ENCODE results near the gene CHSY1. TPM values are rescaled to one million over a fixed set of nuclear protein-coding genes. Genes with fewer than 3 reads are reported as not detected.

CHSY1 gene
- total and polyA plus RNA-seq, 5 donors from 2014 or later = 2.4 to 24.8 (median 2.8) TPM

GRCh38 chr15:101275018-101275417 is 23.2 kb upstream of the CHSY1 start:
- no peak for ATAC-seq (ENCODE audit: low read depth in 2 of 2)

GRCh38 chr15:101273534-101273933 is 21.7 kb upstream of the CHSY1 start:
- H3K27ac Mint-ChIP-seq = peak overlapping the region in 2 of 3 donors; percentile 6 to 40
- H3K36me3 Mint-ChIP-seq = peaks cover 53% of the 10 kb centered on the region
- DNase-seq (no peak), ATAC-seq (ENCODE audit: low read depth in 2 of 2) (no peak)
- Histone ChIP-seq H3K36me3 (ENCODE audit: control insufficient read depth, insufficient read depth, low read length) (peaks cover 49% of the 10 kb centered on the region), H3K27ac (ENCODE audit: insufficient read depth, low read length, poor library complexity, severe bottlenecking) (no peak overlapping the region), H3K4me3 (ENCODE audit: low read depth, low read length) (no peak overlapping the region), H3K27me3 (ENCODE audit: control insufficient read depth, insufficient read depth, low read length) (no peaks in the 10 kb centered on the region), H3K9me3 (ENCODE audit: control insufficient read depth in 2 of 2, low read length in 2 of 2) (no peaks in the 10 kb centered on the region), H3K4me1 (ENCODE audit: control insufficient read depth, insufficient read depth, low read length, poor library complexity, severe bottlenecking) (peaks cover 15% of the 10 kb centered on the region)
- H3K27me3 Mint-ChIP-seq = peaks cover 4% of the 10 kb centered on the region
- H3K9me3 Mint-ChIP-seq = peaks cover 0 to 2% (median 0%) of the 10 kb centered on the region in 7 donors
- H3K4me3 Mint-ChIP-seq = peak overlapping the region in 1 of 4 donors; percentile 32
- peaks cover 9 to 36% (median 21%) of the 10 kb centered on the region in 4 donors for H3K4me1 Mint-ChIP-seq

More at GRCh38 chr15:101275018-101275417, 23.2 kb upstream of the CHSY1 start:
- H3K9me3 ChIP-seq (ENCODE audit: control insufficient read depth in 2 of 2, low read length in 2 of 2) = no peaks in the 10 kb centered on the region
- no peaks in the 10 kb centered on the region for H3K27me3 ChIP-seq (ENCODE audit: control insufficient read depth, insufficient read depth, low read length)
- Mint-ChIP-seq H3K27me3 (peaks cover 4% of the 10 kb centered on the region), H3K4me1 (peaks cover 9 to 36% (median 23%) of the 10 kb centered on the region in 4 donors), H3K9me3 (peaks cover 0 to 2% (median 0%) of the 10 kb centered on the region in 7 donors), H3K4me3 (peak overlapping the region; percentile 47 to 97 (median 82)), H3K36me3 (peaks cover 42% of the 10 kb centered on the region), H3K27ac (peak overlapping the region in 1 of 3 donors; percentile 24)
- DNase-seq = peak in 1 of 3 donors; percentile 57
- peaks cover 50% of the 10 kb centered on the region for H3K36me3 ChIP-seq (ENCODE audit: control insufficient read depth, insufficient read depth, low read length)
- H3K4me1 ChIP-seq (ENCODE audit: control insufficient read depth, insufficient read depth, low read length, poor library complexity, severe bottlenecking) = peaks cover 15% of the 10 kb centered on the region
- peak overlapping the region; percentile 34 for H3K27ac ChIP-seq (ENCODE audit: insufficient read depth, low read length, poor library complexity, severe bottlenecking)
- H3K4me3 ChIP-seq (ENCODE audit: low read depth, low read length) = peak overlapping the region; percentile 11

GRCh38 chr15:101272584-101272983 is 20.7 kb upstream of the CHSY1 start:
- no peak overlapping the region for H3K27ac Mint-ChIP-seq
- H3K9me3 Mint-ChIP-seq = peaks cover 0 to 2% (median 0%) of the 10 kb centered on the region in 7 donors
- H3K4me3 Mint-ChIP-seq = no peak overlapping the region
- H3K36me3 Mint-ChIP-seq = peaks cover 53% of the 10 kb centered on the region
- DNase-seq = no peak
- H3K4me1 ChIP-seq (ENCODE audit: control insufficient read depth, insufficient read depth, low read length, poor library complexity, severe bottlenecking) = peaks cover 11% of the 10 kb centered on the region
- H3K27me3 Mint-ChIP-seq = peaks cover 4% of the 10 kb centered on the region
- H3K27me3 ChIP-seq (ENCODE audit: control insufficient read depth, insufficient read depth, low read length) = no peaks in the 10 kb centered on the region
- no peaks in the 10 kb centered on the region for H3K9me3 ChIP-seq (ENCODE audit: control insufficient read depth in 2 of 2, low read length in 2 of 2)
- H3K36me3 ChIP-seq (ENCODE audit: control insufficient read depth, insufficient read depth, low read length) = peaks cover 49% of the 10 kb centered on the region
- ATAC-seq (ENCODE audit: low read depth in 2 of 2) = no peak
- peaks cover 9 to 28% (median 18%) of the 10 kb centered on the region in 4 donors for H3K4me1 Mint-ChIP-seq
- no peak overlapping the region for H3K27ac ChIP-seq (ENCODE audit: insufficient read depth, low read length, poor library complexity, severe bottlenecking)
- no peak overlapping the region for H3K4me3 ChIP-seq (ENCODE audit: low read depth, low read length)

- Histone ChIP-seq H3K27me3 (ENCODE audit: control insufficient read depth, insufficient read depth, low read length) (no peaks in the 10 kb centered on the region), H3K36me3 (ENCODE audit: control insufficient read depth, insufficient read depth, low read length) (peaks cover 44% of the 10 kb centered on the region), H3K4me3 (ENCODE audit: low read depth, low read length) (no peak overlapping the region), H3K27ac (ENCODE audit: insufficient read depth, low read length, poor library complexity, severe bottlenecking) (no peak overlapping the region), H3K9me3 (ENCODE audit: control insufficient read depth in 2 of 2, low read length in 2 of 2) (no peaks in the 10 kb centered on the region), H3K4me1 (ENCODE audit: control insufficient read depth, insufficient read depth, low read length, poor library complexity, severe bottlenecking) (no peaks in the 10 kb centered on the region)
- no peak for DNase-seq
- Mint-ChIP-seq H3K36me3 (peaks cover 49% of the 10 kb centered on the region), H3K27me3 (no peaks in the 10 kb centered on the region), H3K4me3 (no peak overlapping the region), H3K4me1 (peaks cover 0 to 6% (median 3%) of the 10 kb centered on the region in 4 donors), H3K27ac (peak overlapping the region in 1 of 3 donors; percentile 48), H3K9me3 (no peaks in the 10 kb centered on the region)
- ATAC-seq (ENCODE audit: low read depth in 2 of 2) = no peak
These were observed 17.8 kb upstream of the CHSY1 start for GRCh38 chr15:101269479-101270223.

- Mint-ChIP-seq H3K4me3 (no peak overlapping the region), H3K36me3 (peaks cover 28% of the 10 kb centered on the region), H3K4me1 (peaks cover 0 to 3% (median 0%) of the 10 kb centered on the region in 4 donors), H3K9me3 (no peaks in the 10 kb centered on the region), H3K27ac (no peak overlapping the region), H3K27me3 (peaks cover 10% of the 10 kb centered on the region)
- no peak for ATAC-seq (ENCODE audit: low read depth in 2 of 2)
- Histone ChIP-seq H3K27ac (ENCODE audit: insufficient read depth, low read length, poor library complexity, severe bottlenecking) (no peak overlapping the region), H3K4me1 (ENCODE audit: control insufficient read depth, insufficient read depth, low read length, poor library complexity, severe bottlenecking) (no peaks in the 10 kb centered on the region), H3K4me3 (ENCODE audit: low read depth, low read length) (no peak overlapping the region), H3K27me3 (ENCODE audit: control insufficient read depth, insufficient read depth, low read length) (no peaks in the 10 kb centered on the region), H3K36me3 (ENCODE audit: control insufficient read depth, insufficient read depth, low read length) (peaks cover 24% of the 10 kb centered on the region), H3K9me3 (ENCODE audit: control insufficient read depth in 2 of 2, low read length in 2 of 2) (no peaks in the 10 kb centered on the region)
- DNase-seq = no peak
These were observed 15.7 kb upstream of the CHSY1 start for GRCh38 chr15:101267320-101268104.

GRCh38 chr15:101266787-101267186 is 14.9 kb upstream of the CHSY1 start:
- Histone ChIP-seq H3K27ac (ENCODE audit: insufficient read depth, low read length, poor library complexity, severe bottlenecking) (no peak overlapping the region), H3K27me3 (ENCODE audit: control insufficient read depth, insufficient read depth, low read length) (no peaks in the 10 kb centered on the region), H3K4me3 (ENCODE audit: low read depth, low read length) (no peak overlapping the region), H3K36me3 (ENCODE audit: control insufficient read depth, insufficient read depth, low read length) (peaks cover 17% of the 10 kb centered on the region), H3K9me3 (ENCODE audit: control insufficient read depth in 2 of 2, low read length in 2 of 2) (no peaks in the 10 kb centered on the region), H3K4me1 (ENCODE audit: control insufficient read depth, insufficient read depth, low read length, poor library complexity, severe bottlenecking) (no peaks in the 10 kb centered on the region)
- Mint-ChIP-seq H3K9me3 (no peaks in the 10 kb centered on the region), H3K4me3 (no peak overlapping the region), H3K27me3 (peaks cover 12% of the 10 kb centered on the region), H3K36me3 (peaks cover 23% of the 10 kb centered on the region), H3K27ac (no peak overlapping the region), H3K4me1 (peaks cover 0 to 3% (median 0%) of the 10 kb centered on the region in 4 donors)
- no peak for ATAC-seq (ENCODE audit: low read depth in 2 of 2)
- DNase-seq = no peak

GRCh38 chr15:101266034-101266433 is 14.2 kb upstream of the CHSY1 start:
- Histone ChIP-seq H3K4me3 (ENCODE audit: low read depth, low read length) (no peak overlapping the region), H3K27ac (ENCODE audit: insufficient read depth, low read length, poor library complexity, severe bottlenecking) (no peak overlapping the region), H3K9me3 (ENCODE audit: control insufficient read depth in 2 of 2, low read length in 2 of 2) (no peaks in the 10 kb centered on the region), H3K36me3 (ENCODE audit: control insufficient read depth, insufficient read depth, low read length) (peaks cover 10% of the 10 kb centered on the region), H3K27me3 (ENCODE audit: control insufficient read depth, insufficient read depth, low read length) (no peaks in the 10 kb centered on the region), H3K4me1 (ENCODE audit: control insufficient read depth, insufficient read depth, low read length, poor library complexity, severe bottlenecking) (no peaks in the 10 kb centered on the region)
- no peak for DNase-seq
- Mint-ChIP-seq H3K27me3 (peaks cover 12% of the 10 kb centered on the region), H3K4me1 (no peaks in the 10 kb centered on the region), H3K9me3 (no peaks in the 10 kb centered on the region), H3K27ac (no peak overlapping the region), H3K36me3 (peaks cover 17% of the 10 kb centered on the region), H3K4me3 (no peak overlapping the region)
- ATAC-seq (ENCODE audit: low read depth in 2 of 2) = no peak

Data from CD4-positive, CD25-positive, alpha-beta regulatory T cell (primary cell).